B cell (primary cell): ENCODE data around the gene TBC1D22A. TPM values are rescaled to one million over a fixed set of nuclear protein-coding genes. Genes with fewer than 3 reads are reported as not detected.

Source experiments
- ATAC-seq: fragments of 200-7000 bp; cut with Tn5 transposase; one replicate; pipeline ENCODE4 v1.10.0; 2021; ENCODE audit warnings: low read depth, mild to moderate bottlenecking, moderate number of reproducible peaks, moderate library complexity
- CTCF ChIA-PET: fragments of 350-600 bp; sonication (Branson Sonifier 250); formaldehyde crosslinking; loops from one replicate; lab custom pipeline; 2021; ENCODE audit warnings: antibody characterized with exemption, inconsistent platforms; lab: Charles Lee
- POLR2A ChIA-PET: fragments of 350-600 bp; sonication (Branson Sonifier 250); formaldehyde crosslinking; loops from one replicate; lab custom pipeline; 2021; ENCODE audit warnings: antibody characterized with exemption; lab: Charles Lee
- DNase-seq: peaks from one replicate; pipeline ENCODE4 v3.0.0; 2013
- H2AFZ ChIP-seq: 2 replicates; pipeline ENCODE4 v1.6.1; 2012; ENCODE audit warnings: mild to moderate bottlenecking, low read depth, low read length; ENCODE audit not compliant: insufficient read depth, poor library complexity, severe bottlenecking
- H3K27ac ChIP-seq, 2 donors: 1 replicate in 1 of 2; 2 replicates in 1 of 2; pipeline ENCODE4 v1.5.1; 2012 to 2013; ENCODE audit warnings: low read length in 2 of 2, mild to moderate bottlenecking in 2 of 2, moderate library complexity in 1 of 2
- H3K27me3 ChIP-seq, 4 experiments: fragments of 200-600 bp in 1 of 4; sonication (generic) in 1 of 4; replicated peaks in 1 of 4; 1 replicate in 2 of 4; 2 replicates in 2 of 4; pipeline versions ENCODE4 v1.6.1 to v1.7.0; 2013 to 2016; ENCODE audit warnings: low read length in 3 of 4, mild to moderate bottlenecking in 2 of 4, mixed read lengths in 1 of 4, moderate library complexity in 1 of 4; ENCODE audit not compliant: insufficient read depth in 4 of 4, control insufficient read depth in 3 of 4; ENCODE audit errors: control extremely low read depth in 1 of 4
- H3K36me3 ChIP-seq, 2 experiments: replicated peaks in 1 of 2; 1 replicate in 1 of 2; 2 replicates in 1 of 2; pipeline versions ENCODE4 v1.6.1 to v1.7.1; 2013; ENCODE audit warnings: low read length in 1 of 2; ENCODE audit not compliant: insufficient read depth in 2 of 2, control insufficient read depth in 1 of 2; ENCODE audit errors: control extremely low read depth in 1 of 2, extremely low read depth in 1 of 2
- H3K4me1 ChIP-seq, 2 donors: fragments of 200-600 bp in 1 of 2; sonication (generic) in 1 of 2; 1 replicate in 1 of 2; 2 replicates in 1 of 2; pipeline versions ENCODE4 v1.5.1 to v1.6.1; 2013 to 2017; ENCODE audit warnings: low read length in 2 of 2; ENCODE audit not compliant: control insufficient read depth in 2 of 2, insufficient read depth in 2 of 2
- H3K4me2 ChIP-seq: replicated peaks from 2 replicates; pipeline ENCODE3; 2012; ENCODE audit warnings: mild to moderate bottlenecking, low read depth, low read length; ENCODE audit not compliant: poor library complexity, severe bottlenecking
- H3K4me3 ChIP-seq, 5 experiments: fragments of 200-600 bp in 1 of 5; sonication (generic) in 1 of 5; 1 replicate in 3 of 5; 2 replicates in 2 of 5; pipeline versions ENCODE4 v1.5.1 to v1.7.0; 2011 to 2016; ENCODE audit warnings: low read length in 4 of 5, mild to moderate bottlenecking in 4 of 5, low read depth in 2 of 5, control low read depth in 1 of 5, moderate library complexity in 1 of 5; ENCODE audit not compliant: insufficient read depth in 1 of 5; ENCODE audit errors: control extremely low read depth in 1 of 5, extremely low read depth in 1 of 5
- H3K79me2 ChIP-seq: fragments of 200-600 bp; sonication (generic); one replicate; pipeline ENCODE4 v1.6.0; 2016; ENCODE audit warnings: low read length; ENCODE audit not compliant: control insufficient read depth, insufficient read depth
- H3K9ac ChIP-seq: fragments of 200-600 bp; sonication (generic); 2 replicates; pipeline ENCODE4 v1.6.1; 2017; ENCODE audit warnings: mild to moderate bottlenecking, low read length, moderate library complexity
- H3K9me3 ChIP-seq, 3 donors: one replicate each; pipeline versions ENCODE4 v1.6.1 to v1.7.1; 2013; ENCODE audit warnings: low read length in 2 of 3; ENCODE audit not compliant: control insufficient read depth in 2 of 3, insufficient read depth in 1 of 3; ENCODE audit errors: control extremely low read depth in 1 of 3
- H4K20me1 ChIP-seq: 2 replicates; pipeline ENCODE4 v1.6.0; 2012; ENCODE audit warnings: mild to moderate bottlenecking, low read length; ENCODE audit not compliant: insufficient read depth, control insufficient read depth, poor library complexity, severe bottlenecking
- H3K27ac Mint-ChIP-seq: one replicate; pipeline ENCODE4 v1.8.0; 2021; ENCODE audit warnings: mixed read lengths
- H3K27me3 Mint-ChIP-seq: one replicate; pipeline ENCODE4 v1.8.0; 2021; ENCODE audit warnings: mixed read lengths
- H3K4me1 Mint-ChIP-seq: one replicate; pipeline ENCODE4 v1.8.0; 2021; ENCODE audit warnings: mixed read lengths
- H3K4me3 Mint-ChIP-seq: one replicate; pipeline ENCODE4 v1.8.0; 2021; ENCODE audit warnings: mixed read lengths
- H3K9me3 Mint-ChIP-seq: one replicate; pipeline ENCODE4 v1.8.0; 2022; ENCODE audit warnings: mixed read lengths; ENCODE audit not compliant: insufficient read depth
- EZH2 ChIP-seq: IDR thresholded peaks from 2 replicates; pipeline ENCODE4 v1.6.1; 2012; ENCODE audit warnings: borderline replicate concordance, low read depth, mild to moderate bottlenecking, moderate library complexity, low read length; ENCODE audit not compliant: insufficient read depth, poor library complexity, severe bottlenecking
- WGBS: methylation state at CpG from one replicate; pipeline ENCODE4 v1.1.5; 2013; ENCODE audit warnings: missing lambda C conversion rate; ENCODE audit not compliant: insufficient coverage; 5-methylcytosine and 5-hydroxymethylcytosine counted together
- intact Hi-C: fragments of 100-400 bp; cut with micrococcal nuclease; formaldehyde crosslinking; loops from one replicate; pipeline ENCODE4 v1.10.0; 2022
- polyA plus RNA-seq: library from polyadenylated mRNA; depleted of rRNA; stranded (reverse); fragments of >200 nt; gene quantifications from 2 replicates; pipeline ENCODE4 v1.2.3, GENCODE V29; 2012
- total RNA-seq, 2 donors: library from RNA; stranded (reverse); fragments of 120-200 nt in 1 of 2; gene quantifications; 1 replicate in 1 of 2; 2 replicates in 1 of 2; pipeline versions ENCODE4 v1.2.3 to v1.2.4, GENCODE V29; 2013 to 2022
- TF ChIP-seq, protein P1 (sequence below): fragments of 200-600 bp; IDR thresholded peaks from one replicate; pipeline ENCODE4 v1.8.0; 2022; ENCODE audit warnings: antibody characterized with exemption, mild to moderate bottlenecking

TBC1D22A gene
- total and polyA plus RNA-seq, 2 donors (not counting 1 experiment from before 2014, with no cell fraction given): 73.8 to 128 TPM

DNA sequence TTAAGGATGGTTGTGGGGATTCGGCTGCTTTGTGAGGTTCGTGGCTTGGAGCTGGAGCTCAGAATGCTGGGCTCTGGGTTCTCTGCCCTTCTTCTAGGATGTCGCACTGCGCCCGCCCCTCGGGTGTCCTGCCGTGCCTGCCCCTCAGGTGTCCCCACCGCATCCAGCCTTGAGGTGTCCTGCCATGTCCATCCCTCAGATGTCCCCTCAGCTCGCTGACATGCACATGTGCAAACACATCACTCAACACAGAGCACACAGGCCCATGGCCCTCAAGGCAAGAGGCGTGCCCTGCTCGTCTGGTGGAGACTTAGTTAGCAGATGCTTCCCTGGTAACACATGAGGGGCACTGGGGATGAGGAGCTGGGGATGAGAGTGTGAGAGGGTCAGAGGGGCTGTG is 359.3 kb downstream of the TBC1D22A start:
- WGBS: 98% methylated on average over 8 of the region's 11 CpGs
- ChIA-PET CTCF (no interaction called here), POLR2A (no interaction called here)

DNA sequence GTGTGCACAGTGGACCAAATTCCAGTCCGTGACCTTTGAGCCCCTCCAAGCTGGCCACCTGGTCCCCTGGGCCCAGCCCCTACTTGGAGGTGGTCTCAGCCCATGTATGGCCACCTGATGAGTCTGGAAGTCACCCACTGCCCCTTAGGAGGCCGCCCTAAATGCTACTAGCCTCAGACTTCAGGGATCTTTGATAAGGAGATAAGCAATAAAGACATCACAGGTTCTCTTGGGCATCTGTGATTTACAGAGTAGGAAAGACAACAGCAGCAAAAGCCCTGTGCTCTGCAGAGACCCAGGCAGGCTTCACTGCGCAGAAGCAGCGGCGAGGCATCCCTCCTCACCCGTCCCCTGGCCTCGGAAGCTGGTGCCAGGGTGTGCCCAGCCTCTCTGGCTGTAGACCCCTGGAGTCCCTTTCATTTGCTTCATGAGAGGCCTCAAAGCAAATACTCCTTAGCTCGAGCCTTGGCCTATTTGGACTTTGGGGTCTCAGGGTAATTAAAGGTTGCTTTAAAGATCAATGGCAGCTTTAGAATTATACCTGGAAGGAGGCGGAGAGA is 360.1 kb downstream of the TBC1D22A start:
- H3K36me3 ChIP-seq: peaks cover 0 to 8% of the 10 kb centered on the region in 2 experiments
- Mint-ChIP-seq H3K4me3 (no peak overlapping the region), H3K27ac (no peak overlapping the region), H3K27me3 (no peaks in the 10 kb centered on the region), H3K4me1 (peaks cover 6% of the 10 kb centered on the region), H3K9me3 (no peaks in the 10 kb centered on the region)
- POLR2A ChIA-PET: no interaction called here
- WGBS: 88% methylated on average over 8 of the region's 9 CpGs
- H3K9ac ChIP-seq: no peak overlapping the region
- intact Hi-C loops: no loop called here
- CTCF ChIA-PET: no interaction called here
- DNase-seq (no peak), ATAC-seq (no peak)
- H3K79me2 ChIP-seq: no peaks in the 10 kb centered on the region
- no peak overlapping the region for H3K27ac ChIP-seq
- TF ChIP-seq EZH2: no peak
- TF ChIP-seq, protein P1, sequence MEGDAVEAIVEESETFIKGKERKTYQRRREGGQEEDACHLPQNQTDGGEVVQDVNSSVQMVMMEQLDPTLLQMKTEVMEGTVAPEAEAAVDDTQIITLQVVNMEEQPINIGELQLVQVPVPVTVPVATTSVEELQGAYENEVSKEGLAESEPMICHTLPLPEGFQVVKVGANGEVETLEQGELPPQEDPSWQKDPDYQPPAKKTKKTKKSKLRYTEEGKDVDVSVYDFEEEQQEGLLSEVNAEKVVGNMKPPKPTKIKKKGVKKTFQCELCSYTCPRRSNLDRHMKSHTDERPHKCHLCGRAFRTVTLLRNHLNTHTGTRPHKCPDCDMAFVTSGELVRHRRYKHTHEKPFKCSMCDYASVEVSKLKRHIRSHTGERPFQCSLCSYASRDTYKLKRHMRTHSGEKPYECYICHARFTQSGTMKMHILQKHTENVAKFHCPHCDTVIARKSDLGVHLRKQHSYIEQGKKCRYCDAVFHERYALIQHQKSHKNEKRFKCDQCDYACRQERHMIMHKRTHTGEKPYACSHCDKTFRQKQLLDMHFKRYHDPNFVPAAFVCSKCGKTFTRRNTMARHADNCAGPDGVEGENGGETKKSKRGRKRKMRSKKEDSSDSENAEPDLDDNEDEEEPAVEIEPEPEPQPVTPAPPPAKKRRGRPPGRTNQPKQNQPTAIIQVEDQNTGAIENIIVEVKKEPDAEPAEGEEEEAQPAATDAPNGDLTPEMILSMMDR: no peak
- H2AFZ ChIP-seq: no peak overlapping the region
- H4K20me1 ChIP-seq: peaks cover 38% of the 10 kb centered on the region
- no peaks in the 10 kb centered on the region for H3K27me3 ChIP-seq
- no peak overlapping the region for H3K4me3 ChIP-seq
- H3K4me2 ChIP-seq: no peak overlapping the region
- peaks cover 0 to 2% (median 0%) of the 10 kb centered on the region in 3 donors for H3K9me3 ChIP-seq
- no peaks in the 10 kb centered on the region for H3K4me1 ChIP-seq

More for the DNA sequence above, 359.3 kb downstream of the TBC1D22A start:
- Histone ChIP-seq H2AFZ (no peak overlapping the region), H3K79me2 (peaks cover under 1% of the 10 kb centered on the region), H3K27me3 (no peaks in the 10 kb centered on the region), H3K4me2 (no peak overlapping the region), H3K4me1 (no peaks in the 10 kb centered on the region), H3K9ac (no peak overlapping the region), H3K4me3 (no peak overlapping the region), H3K36me3 (peaks cover 0 to 9% of the 10 kb centered on the region in 2 experiments), H4K20me1 (peaks cover 41% of the 10 kb centered on the region), H3K9me3 (no peaks in the 10 kb centered on the region), H3K27ac (no peak overlapping the region)
- DNase-seq: no peak
- H3K27ac Mint-ChIP-seq: no peak overlapping the region
- no peaks in the 10 kb centered on the region for H3K27me3 Mint-ChIP-seq
- no peak overlapping the region for H3K4me3 Mint-ChIP-seq
- no peaks in the 10 kb centered on the region for H3K9me3 Mint-ChIP-seq
- peaks cover 6% of the 10 kb centered on the region for H3K4me1 Mint-ChIP-seq
- no peak for ATAC-seq
- intact Hi-C loops: no loop called here
- TF ChIP-seq, protein P1: no peak
- no peak for TF ChIP-seq EZH2
